HepG2 (cell line): ENCODE results near the gene PACS2. TPM values are rescaled to one million over a fixed set of nuclear protein-coding genes. Genes with fewer than 3 reads are reported as not detected.

ENCODE experiments used
- ATAC-seq: fragments of 200-7000 bp; cut with Tn5 transposase; 3 replicates; pipeline ENCODE4 v1.9.1; 2020; ENCODE audit warnings: mild to moderate bottlenecking, moderate library complexity
- BruUV-seq: library from RNA; stranded (reverse); fragments of 400-500 nt; replicated peaks from 2 replicates; lab custom pipeline; 2021; lab: Mats Ljungman, UMichigan
- CTCF ChIA-PET: fragments of 300-600 bp; formaldehyde crosslinking; extraction: SDS; loops from one replicate; lab custom pipeline; 2021; ENCODE audit warnings: low total read pairs, inconsistent platforms, low intra/inter-chr PET ratio; lab: Yijun Ruan, JAX
- POLR2A ChIA-PET: fragments of 350-600 bp; sonication (Branson Sonifier 250); formaldehyde crosslinking; loops from one replicate; lab custom pipeline; 2020; ENCODE audit warnings: antibody characterized with exemption, inconsistent platforms; lab: Yijun Ruan, JAX
- DNase-seq: peaks from one replicate; pipeline ENCODE4 v3.0.0-alpha.2; 2015; ENCODE audit warnings: low spot score
- FAIRE-seq: peaks from 3 replicates; lab custom pipeline; 2011; peaks lifted over from hg19 to GRCh38; lab: Jason Lieb, UNC
- H2AFZ ChIP-seq: one replicate; pipeline ENCODE4 v1.6.1; 2011; ENCODE audit warnings: low read length, inconsistent platforms
- H3K27ac ChIP-seq: fragments of 300-600 bp; 3 replicates; pipeline ENCODE4 v1.8.0; 2011; ENCODE audit warnings: mixed run types, mild to moderate bottlenecking, mixed read lengths, low read length, inconsistent platforms; ENCODE audit not compliant: insufficient read depth; ENCODE audit errors: extremely low read length
- H3K27me3 ChIP-seq, 2 experiments: fragments of 200-600 bp in 1 of 2; 2 replicates in 1 of 2; 3 replicates in 1 of 2; pipeline versions ENCODE4 v1.6.0 to v1.8.0; 2011; ENCODE audit warnings: low read length in 2 of 2, mild to moderate bottlenecking in 2 of 2, moderate library complexity in 2 of 2, inconsistent platforms in 1 of 2; ENCODE audit not compliant: insufficient read depth in 2 of 2, control insufficient read depth in 1 of 2
- H3K36me3 ChIP-seq, 2 experiments: fragments of 200-600 bp in 1 of 2; replicated peaks in 1 of 2; 2 replicates in 1 of 2; 3 replicates in 1 of 2; pipeline versions ENCODE4 v1.5.1 to v1.8.0; 2011; ENCODE audit warnings: low read length in 2 of 2, inconsistent platforms in 1 of 2; ENCODE audit not compliant: insufficient read depth in 2 of 2, control insufficient read depth in 1 of 2
- H3K4me1 ChIP-seq: 2 replicates; pipeline ENCODE4 v1.5.1; 2012; ENCODE audit warnings: low read length, inconsistent platforms; ENCODE audit not compliant: insufficient read depth
- H3K4me2 ChIP-seq: 2 replicates; pipeline ENCODE4 v1.6.0; 2011; ENCODE audit warnings: low read depth, low read length, inconsistent platforms
- H3K4me3 ChIP-seq, 3 experiments: fragments of 200-600 bp in 1 of 3; sonication (generic), shearing (Covaris generic) in 1 of 3; replicated peaks in 1 of 3; 2 replicates each; pipeline ENCODE4 v1.5.1; 2011 to 2016; ENCODE audit warnings: low read length in 3 of 3, inconsistent platforms in 2 of 3, low read depth in 2 of 3, mild to moderate bottlenecking in 2 of 3, control low read depth in 1 of 3, mixed read lengths in 1 of 3; ENCODE audit not compliant: insufficient read depth in 1 of 3
- H3K79me2 ChIP-seq: one replicate; pipeline ENCODE4 v1.6.1; 2011; ENCODE audit warnings: low read length, inconsistent platforms; ENCODE audit not compliant: insufficient read depth
- H3K9ac ChIP-seq: 2 replicates; pipeline ENCODE4 v1.6.0; 2011; ENCODE audit warnings: mild to moderate bottlenecking, low read depth, low read length, inconsistent platforms; ENCODE audit not compliant: insufficient read depth
- H3K9me3 ChIP-seq: 2 replicates; pipeline ENCODE4 v1.5.1; 2012; ENCODE audit warnings: mild to moderate bottlenecking, low read length
- H4K20me1 ChIP-seq: 2 replicates; pipeline ENCODE4 v1.6.0; 2011; ENCODE audit warnings: inconsistent platforms, mild to moderate bottlenecking, low read length, moderate library complexity; ENCODE audit not compliant: insufficient read depth
- ATF7-NPFF ChIP-seq: sonication (generic); formaldehyde crosslinking; IDR thresholded peaks from 2 replicates; pipeline ENCODE4 v1.8.1; 2023; ENCODE audit warnings: mild to moderate bottlenecking, low read depth, missing genetic modification reagents, moderate library complexity
- DBP ChIP-seq: sonication (generic); formaldehyde crosslinking; IDR thresholded peaks from 2 replicates; pipeline ENCODE4 v1.4.0; 2020; ENCODE audit warnings: missing genetic modification reagents; ENCODE audit errors: not compliant biosample characterization
- ELF3 ChIP-seq: IDR thresholded peaks from 2 replicates; pipeline ENCODE4 v1.6.1; 2016; ENCODE audit warnings: missing genetic modification reagents, missing compliant biosample characterization
- HCFC1 ChIP-seq: fragments of 150-350 bp; IDR thresholded peaks from 2 replicates; pipeline ENCODE4 v1.6.1; 2014; ENCODE audit warnings: low read depth, low read length
- KDM5B ChIP-seq: sonication (generic); formaldehyde crosslinking; IDR thresholded peaks from 2 replicates; pipeline ENCODE4 v1.4.0; 2020; ENCODE audit warnings: missing genetic modification reagents, mild to moderate bottlenecking, borderline replicate concordance
- MED8 ChIP-seq: sonication (generic); formaldehyde crosslinking; IDR thresholded peaks from 2 replicates; pipeline ENCODE4 v1.8.1; 2023; ENCODE audit warnings: mild to moderate bottlenecking, missing genetic modification reagents; ENCODE audit not compliant: insufficient replicate concordance
- MEIS1 ChIP-seq: sonication (generic); formaldehyde crosslinking; IDR thresholded peaks from 2 replicates; pipeline ENCODE4 v1.9.0; 2021; ENCODE audit warnings: mild to moderate bottlenecking, missing genetic modification reagents, moderate library complexity, borderline replicate concordance
- PAWR ChIP-seq: sonication (generic); formaldehyde crosslinking; IDR thresholded peaks from 2 replicates; pipeline ENCODE4 v1.4.0; 2020; ENCODE audit warnings: missing genetic modification reagents, mild to moderate bottlenecking, borderline replicate concordance
- PHF20 ChIP-seq: sonication (generic); formaldehyde crosslinking; IDR thresholded peaks from 2 replicates; pipeline ENCODE4 v1.5.0; 2020; ENCODE audit warnings: mild to moderate bottlenecking, missing genetic modification reagents
- PHF21A ChIP-seq: sonication (generic); formaldehyde crosslinking; IDR thresholded peaks from 2 replicates; pipeline ENCODE4 v1.5.0; 2020; ENCODE audit warnings: mild to moderate bottlenecking, missing genetic modification reagents
- RARA ChIP-seq: IDR thresholded peaks from 2 replicates; pipeline ENCODE4 v1.6.1; 2016; ENCODE audit warnings: missing genetic modification reagents, missing compliant biosample characterization
- REXO4 ChIP-seq: sonication (generic); formaldehyde crosslinking; IDR thresholded peaks from 2 replicates; pipeline ENCODE4 v1.8.0; 2022; ENCODE audit warnings: missing genetic modification reagents, mild to moderate bottlenecking, borderline replicate concordance
- RFX1 ChIP-seq: fragments of 450-650 bp; IDR thresholded peaks from 2 replicates; pipeline ENCODE4 v1.6.1; 2017
- RFX5 ChIP-seq: IDR thresholded peaks from 2 replicates; pipeline ENCODE4 v1.6.1; 2011; ENCODE audit warnings: low read depth, low read length, improper control_type of control experiment
- RXRA ChIP-seq: sonication (generic); formaldehyde crosslinking; IDR thresholded peaks from 2 replicates; pipeline ENCODE4 v1.5.1; 2020; ENCODE audit warnings: missing genetic modification reagents
- SIX4 ChIP-seq: sonication (generic); formaldehyde crosslinking; IDR thresholded peaks from 2 replicates; pipeline ENCODE4 v1.4.0; 2020; ENCODE audit warnings: missing genetic modification reagents
- YEATS4 ChIP-seq: sonication (generic); formaldehyde crosslinking; IDR thresholded peaks from 2 replicates; pipeline ENCODE4 v1.4.0; 2020; ENCODE audit warnings: missing genetic modification reagents, borderline replicate concordance
- ZMYM2 ChIP-seq: sonication (generic); formaldehyde crosslinking; IDR thresholded peaks from 2 replicates; pipeline ENCODE4 v1.8.0; 2022; ENCODE audit warnings: mild to moderate bottlenecking, missing genetic modification reagents
- ZNF564 ChIP-seq: sonication (generic); formaldehyde crosslinking; IDR thresholded peaks from 2 replicates; pipeline ENCODE4 v1.8.1; 2023; ENCODE audit warnings: mild to moderate bottlenecking, missing genetic modification reagents
- ZNF574 ChIP-seq: sonication (generic); formaldehyde crosslinking; IDR thresholded peaks from 2 replicates; pipeline ENCODE4 v1.4.0; 2020; ENCODE audit warnings: missing genetic modification reagents
- ZSCAN21 ChIP-seq: sonication (generic); formaldehyde crosslinking; IDR thresholded peaks from 2 replicates; pipeline ENCODE4 v1.8.0; 2022; ENCODE audit warnings: mild to moderate bottlenecking, missing genetic modification reagents, moderate library complexity, borderline replicate concordance
- WGBS: methylation state at CpG from one replicate; pipeline ENCODE4 v1.1.6; 2017; ENCODE audit warnings: low lambda C conversion rate; 5-methylcytosine and 5-hydroxymethylcytosine counted together
- in situ Hi-C: cut with HindIII; loops from 2 replicates; pipeline ENCODE4 v1.10.0; 2017; ENCODE audit warnings: low pct_unique_long_range_greater_than_20kb; ENCODE audit not compliant: extremely low pct_ligation_motif_present
- intact Hi-C: fragments of 100-400 bp; cut with micrococcal nuclease; formaldehyde crosslinking; loops from one replicate; pipeline ENCODE4 v1.10.0; 2022; ENCODE audit not compliant: unreplicated experiment
- polyA plus RNA-seq, 8 experiments: library from polyadenylated mRNA; depleted of rRNA in 3 of 8; stranded (reverse) in 7 of 8; unstranded in 1 of 8; fragments of >200 nt; fragmentation: Illumina TruSeq in 4 of 8; extraction: Trizol in 4 of 8; gene quantifications; 2 replicates each; pipeline versions ENCODE4 v1.2.1 to v1.2.3, GENCODE V29; 2011 to 2016; ENCODE audit warnings: low read depth in 4 of 8, missing spikeins in 1 of 8, mixed read lengths in 1 of 8; ENCODE audit not compliant: insufficient read depth in 1 of 8
- total RNA-seq, 5 experiments: library from RNA; depleted of rRNA; stranded (reverse); fragments of >200 nt; fragmentation: Illumina TruSeq; extraction: Trizol; gene quantifications; 2 replicates each; pipeline ENCODE4 v1.2.3, GENCODE V29; 2016; ENCODE audit warnings: low read depth in 1 of 5

PACS2 gene
- total and polyA plus RNA-seq, 2 of the 13 experiments (the other 11 are each of a cell fraction or from before 2014, with no cell fraction given), result 23.6 to 27.6 TPM

- H3K27me3 ChIP-seq, result no peaks in the 10 kb centered on the region; a peak in 1 of 5 replicates
- TSS peak; percentile 62 for BruUV-seq
- H3K4me3 ChIP-seq, result peak overlapping the region; percentile 68 to 99 (median 92)
- H4K20me1 ChIP-seq, result peaks cover 10% of the 10 kb centered on the region; the same call in 1 of the 2 replicates
- peak overlapping the region; percentile 88 for H3K9ac ChIP-seq
- H3K79me2 ChIP-seq, result peaks cover 26% of the 10 kb centered on the region
- CTCF ChIA-PET, result no interaction called here
- intact Hi-C loops, result no loop called here
- H3K36me3 ChIP-seq, result no peaks in the 10 kb centered on the region
- H3K9me3 ChIP-seq, result no peaks in the 10 kb centered on the region
- POLR2A ChIA-PET, result interaction anchor here (0.7 to 2.2 kb wide), 16 partner anchors 10 to 614 kb away, joined by 3 to 34 read pairs (median 4); partner anchors contain the start of genes PACS2 and TEX22
- H3K27ac ChIP-seq, result peak overlapping the region; percentile 95
- no peak overlapping the region for H2AFZ ChIP-seq
- peaks cover 37% of the 10 kb centered on the region for H3K4me1 ChIP-seq
- FAIRE-seq, result no peak
- peak; percentile 90 for DNase-seq
- in situ Hi-C loops, result no loop called here
- 14% methylated on average over 36 of the region's 65 CpGs for WGBS
- ATAC-seq, result peak; percentile 82
- H3K4me2 ChIP-seq, result peak overlapping the region; percentile 78
- TF ChIP-seq ELF3 (CRISPR knock-in tag) (no peak), RFX1 (no peak), PAWR (CRISPR knock-in tag) (no peak), DBP (CRISPR knock-in tag) (no peak), ZNF564 (CRISPR knock-in tag) (0 out of 2 replicates have a peak, but pooled peaks have one; percentile 66), RFX5 (no peak), MEIS1 (CRISPR knock-in tag) (0 out of 2 replicates have a peak, but pooled peaks have one; percentile 1), RARA (0 out of 2 replicates have a peak, but pooled peaks have one; percentile 4), KDM5B (CRISPR knock-in tag) (peak; percentile 17; the same call in 1 of the 2 replicates), RXRA (CRISPR knock-in tag) (peak; percentile 25; the same call in 1 of the 2 replicates), YEATS4 (CRISPR knock-in tag) (0 out of 2 replicates have a peak, but pooled peaks have one; percentile 19), ZSCAN21 (CRISPR knock-in tag) (peak; percentile 61; the same call in 1 of the 2 replicates), ATF7-NPFF (CRISPR knock-in tag) (no peak), ZMYM2 (CRISPR knock-in tag) (0 out of 2 replicates have a peak, but pooled peaks have one; percentile 36), SIX4 (no peak), HCFC1 (no peak), PHF21A (peak; percentile 3; the same call in 1 of the 2 replicates), PHF20 (CRISPR knock-in tag) (peak; percentile 67), REXO4 (CRISPR knock-in tag) (0 out of 2 replicates have a peak, but pooled peaks have one; percentile 45), MED8 (CRISPR knock-in tag) (peak; percentile 24), ZNF574 (peak; percentile 5; the same call in 1 of the 2 replicates)
These were observed 13.2 kb upstream of the PACS2 start for GRCh38 chr14:105301103-105301914.
